Retinal pigment epithelial cell (primary cell): ENCODE measurements around the gene OR4C5.
"Not testable (repeated sequence)": the region's sequence is repeated elsewhere in the genome, so short reads cannot be mapped to it uniquely, and the experiment has no call there.

ENCODE experiments used
- DNase-seq: peaks from one replicate; pipeline ENCODE4 v3.0.0-alpha.2; 2010; ENCODE audit warnings: low read depth
- H3K4me3 ChIP-seq: 2 replicates; pipeline ENCODE4 v1.5.1; 2011; ENCODE audit warnings: mild to moderate bottlenecking, low read length, control low read depth, moderate library complexity
- TF ChIP-seq, protein P1 (sequence below): conservative IDR thresholded peaks from 2 replicates; pipeline ENCODE4 v1.5.1; 2011; ENCODE audit warnings: low read depth, low read length, control low read depth, inconsistent platforms

OR4C5 gene

DNA sequence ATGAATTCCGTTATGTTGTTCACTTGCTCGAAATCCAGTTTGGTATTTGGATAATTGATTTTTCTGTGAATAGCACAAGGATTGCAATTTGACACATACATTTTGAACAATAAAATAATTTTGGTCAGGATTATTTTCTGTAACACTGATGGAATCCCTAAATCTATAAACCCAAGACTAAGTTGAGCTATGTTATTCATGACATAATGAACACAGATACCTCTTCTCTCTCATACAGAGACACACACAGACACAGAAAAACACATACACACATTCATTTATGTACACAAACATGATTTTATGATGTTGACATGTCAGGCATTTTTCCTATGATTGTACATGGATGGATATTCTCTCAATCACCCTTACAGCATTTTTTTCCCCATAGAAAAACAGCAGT lies at the start of gene OR4C5:
TSS of gene OR4C5 (minus strand) at position 101 of the 400 bp plus-strand sequence. CDS start at position 101, 0 bp downstream.
- H3K4me3 ChIP-seq = no peak within 1 kb of the TSS
- TF ChIP-seq, protein P1, sequence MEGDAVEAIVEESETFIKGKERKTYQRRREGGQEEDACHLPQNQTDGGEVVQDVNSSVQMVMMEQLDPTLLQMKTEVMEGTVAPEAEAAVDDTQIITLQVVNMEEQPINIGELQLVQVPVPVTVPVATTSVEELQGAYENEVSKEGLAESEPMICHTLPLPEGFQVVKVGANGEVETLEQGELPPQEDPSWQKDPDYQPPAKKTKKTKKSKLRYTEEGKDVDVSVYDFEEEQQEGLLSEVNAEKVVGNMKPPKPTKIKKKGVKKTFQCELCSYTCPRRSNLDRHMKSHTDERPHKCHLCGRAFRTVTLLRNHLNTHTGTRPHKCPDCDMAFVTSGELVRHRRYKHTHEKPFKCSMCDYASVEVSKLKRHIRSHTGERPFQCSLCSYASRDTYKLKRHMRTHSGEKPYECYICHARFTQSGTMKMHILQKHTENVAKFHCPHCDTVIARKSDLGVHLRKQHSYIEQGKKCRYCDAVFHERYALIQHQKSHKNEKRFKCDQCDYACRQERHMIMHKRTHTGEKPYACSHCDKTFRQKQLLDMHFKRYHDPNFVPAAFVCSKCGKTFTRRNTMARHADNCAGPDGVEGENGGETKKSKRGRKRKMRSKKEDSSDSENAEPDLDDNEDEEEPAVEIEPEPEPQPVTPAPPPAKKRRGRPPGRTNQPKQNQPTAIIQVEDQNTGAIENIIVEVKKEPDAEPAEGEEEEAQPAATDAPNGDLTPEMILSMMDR = no peak
- DNase-seq = no peak

DNA sequence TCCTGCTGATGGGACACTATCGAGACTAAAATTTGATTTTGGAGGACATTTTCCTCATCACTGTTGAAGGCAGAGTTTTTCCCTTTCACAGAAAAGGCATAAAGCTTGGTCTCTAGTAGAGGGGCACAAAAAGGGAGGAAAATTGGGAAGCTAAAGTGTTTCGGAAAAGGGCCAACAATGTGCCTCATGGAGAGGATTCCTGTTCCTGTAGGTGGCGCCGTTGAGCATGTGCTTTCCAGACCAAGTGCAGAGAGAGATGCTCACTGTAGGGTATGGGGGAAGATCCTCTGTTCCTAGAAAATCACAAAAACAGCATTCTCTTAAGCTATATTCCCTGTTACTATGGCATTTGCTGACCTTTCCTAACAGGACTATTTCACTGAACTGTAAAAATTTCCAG lies 18.4 kb upstream of the OR4C5 start:
- TF ChIP-seq, protein P1 = peak; percentile 16
- no peak overlapping the region for H3K4me3 ChIP-seq
- DNase-seq = no peak

DNA sequence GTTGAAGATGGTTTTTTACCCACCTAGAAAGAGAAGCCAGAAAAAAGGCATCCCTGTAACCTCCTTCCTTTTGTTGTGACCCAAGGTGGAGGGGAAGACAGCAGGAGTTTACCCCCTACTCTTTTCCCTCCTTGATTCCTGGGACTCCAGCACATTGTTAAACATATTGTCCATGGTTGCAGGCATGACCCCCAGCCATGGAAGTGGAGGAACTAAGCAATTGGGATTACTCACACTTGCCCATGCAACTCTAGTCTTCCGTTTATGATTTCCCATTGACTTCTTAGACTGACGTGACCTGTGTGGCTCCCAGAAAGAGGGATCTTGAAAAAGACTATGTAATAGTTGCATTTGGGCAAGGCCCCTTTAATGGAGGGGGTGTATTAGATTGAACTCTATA lies 17.9 kb upstream of the OR4C5 start:
- not testable (repeated sequence) for DNase-seq

DNA sequence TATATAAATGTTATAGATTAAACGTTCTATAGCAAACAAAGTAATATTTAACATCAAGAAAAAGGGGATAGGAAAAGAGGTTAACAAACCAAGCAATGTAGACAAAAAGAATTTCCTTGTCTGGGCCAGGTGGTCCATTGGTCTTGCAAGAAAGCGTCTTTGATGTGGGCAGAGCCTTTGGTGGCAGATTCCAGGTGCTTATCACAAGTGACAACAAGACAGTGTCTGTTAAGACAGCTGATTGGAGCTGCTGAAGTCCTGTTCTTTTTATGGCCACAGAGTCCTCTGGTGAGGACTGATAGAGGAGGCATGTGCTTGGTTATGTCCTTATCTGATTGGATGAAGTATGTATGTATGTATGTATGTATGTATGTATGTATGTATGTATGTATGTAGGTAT lies 5.0 kb downstream of the OR4C5 start:
- not testable (repeated sequence) for DNase-seq, H3K4me3 ChIP-seq

More for the DNA sequence above, 17.9 kb upstream of the OR4C5 start:
- H3K4me3 ChIP-seq = not testable (repeated sequence)

DNA sequence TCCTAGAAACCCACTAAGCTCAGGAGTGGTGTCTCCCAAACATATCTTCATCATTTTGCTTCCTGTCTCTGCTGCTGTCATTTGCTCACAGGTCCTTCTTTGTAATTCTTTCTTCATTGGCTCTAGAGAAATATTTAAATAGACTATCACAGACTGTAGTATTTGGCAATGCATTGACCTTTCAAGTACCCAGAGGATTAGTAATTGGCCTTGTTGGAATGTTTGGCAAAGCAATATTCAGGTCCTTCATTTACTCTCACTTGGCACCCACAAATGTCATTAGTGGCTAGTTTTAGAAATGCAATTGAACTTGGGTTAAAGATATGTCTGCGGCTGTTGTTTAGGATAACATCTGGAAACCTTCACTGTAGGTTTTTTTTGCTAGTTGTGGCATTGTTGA lies 11.6 kb downstream of the OR4C5 start:
- no peak overlapping the region for H3K4me3 ChIP-seq
- TF ChIP-seq, protein P1 = no peak
- DNase-seq = no peak

DNA sequence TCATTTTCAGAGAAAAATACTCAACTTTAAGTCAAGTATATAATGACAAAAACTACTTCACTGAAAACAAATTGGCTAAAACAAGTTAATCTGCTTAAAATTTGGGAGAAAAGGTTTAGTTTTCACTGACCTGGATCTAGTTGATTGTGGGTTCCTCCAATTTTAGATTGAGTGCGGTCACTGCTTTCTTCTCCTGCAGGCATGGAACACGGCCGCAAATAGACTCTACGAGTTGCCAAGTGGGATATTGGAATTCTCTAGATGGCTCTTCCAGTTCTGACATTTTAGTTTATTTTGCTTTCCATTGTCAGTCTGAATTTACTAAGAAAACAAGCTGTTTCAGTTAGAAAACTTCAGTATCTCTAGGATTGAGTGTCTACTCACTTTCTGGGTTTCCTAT lies 12.3 kb downstream of the OR4C5 start:
- no peak for DNase-seq
- TF ChIP-seq, protein P1 = no peak
- no peak overlapping the region for H3K4me3 ChIP-seq

DNA sequence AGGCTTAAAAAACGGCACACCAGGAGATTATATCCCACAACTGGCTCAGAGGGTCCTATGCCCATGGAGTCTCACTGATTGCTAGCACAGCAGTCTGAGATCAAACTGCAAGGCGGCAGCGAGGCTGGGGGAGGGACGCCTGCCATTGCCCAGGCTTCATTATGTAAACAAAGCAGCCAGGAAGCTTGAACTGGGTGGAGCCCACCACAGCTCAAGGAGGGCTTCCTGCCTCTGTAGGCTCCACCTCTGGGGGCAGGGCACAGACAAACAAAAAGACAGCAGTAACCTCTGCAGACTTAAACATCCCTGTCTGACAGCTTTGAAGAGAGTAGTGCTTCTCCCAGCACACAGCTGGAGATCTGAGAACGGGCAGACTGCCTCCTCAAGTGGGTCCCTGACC lies 20.0 kb downstream of the OR4C5 start:
- not testable (repeated sequence) for DNase-seq

DNA sequence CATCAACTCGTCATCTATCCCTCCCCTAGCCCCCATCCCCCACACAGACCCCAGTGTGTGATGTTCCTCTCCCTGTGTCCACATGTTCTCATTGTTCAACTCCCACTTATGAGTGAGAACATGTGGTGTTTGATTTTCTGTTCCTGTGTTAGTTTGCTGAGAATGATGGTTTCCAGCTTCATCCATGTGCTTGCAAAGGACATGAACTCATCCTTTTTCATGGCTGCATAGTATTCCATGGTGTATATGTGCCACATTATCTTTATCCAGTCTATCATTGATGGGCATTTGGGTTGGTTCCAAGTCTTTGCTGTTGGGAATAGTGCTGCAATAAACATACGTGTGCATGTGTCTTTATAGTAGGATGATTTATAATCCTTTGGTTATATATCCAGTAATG lies 23.8 kb downstream of the OR4C5 start:
- not testable (repeated sequence) for DNase-seq, H3K4me3 ChIP-seq

More for the DNA sequence above, 20.0 kb downstream of the OR4C5 start:
- not testable (repeated sequence) for H3K4me3 ChIP-seq

DNA sequence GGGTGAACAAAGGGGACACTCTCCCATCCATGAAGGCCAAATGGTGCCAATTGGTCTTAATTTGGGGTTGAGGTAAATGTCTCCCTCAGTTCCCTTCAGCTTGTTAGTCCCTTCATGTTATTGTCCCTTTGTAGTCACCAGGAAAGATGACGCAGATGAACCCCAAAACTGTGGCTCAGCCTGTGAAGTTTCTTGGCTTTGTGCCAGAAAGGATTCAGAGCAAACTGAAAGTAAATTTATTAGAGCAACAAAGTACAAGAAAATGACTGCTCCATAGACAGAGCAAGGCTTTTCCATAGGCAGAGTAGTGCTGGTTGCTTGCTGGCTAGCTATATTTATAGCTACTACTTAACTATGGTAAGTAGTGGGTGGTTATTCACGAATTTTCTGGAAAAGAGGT lies 24.8 kb downstream of the OR4C5 start:
- DNase-seq = no peak
- TF ChIP-seq, protein P1 = no peak
- H3K4me3 ChIP-seq = no peak overlapping the region

DNA sequence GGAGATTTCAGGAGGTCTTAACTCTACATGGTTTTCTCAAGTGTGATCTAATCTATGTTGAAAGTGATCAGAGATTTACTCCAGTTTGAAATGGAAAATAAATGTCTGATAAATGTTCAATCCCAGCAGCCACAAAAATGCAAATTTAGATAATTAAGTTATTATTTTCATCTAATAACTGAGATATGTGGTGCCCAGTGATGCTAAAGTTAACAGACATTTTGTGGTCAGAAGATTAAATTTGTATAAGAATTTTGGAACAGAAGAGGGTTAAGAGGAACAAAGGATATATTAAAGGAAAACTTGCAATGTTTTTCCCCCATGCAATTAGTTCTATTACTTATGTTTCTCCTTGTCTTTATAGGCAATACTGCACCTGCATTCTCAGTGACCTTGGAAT lies 41.6 kb downstream of the OR4C5 start, which contains the start of gene OR4C3:
TSS of gene OR4C3 (plus strand) at position 301 of the 400 bp plus-strand sequence. CDS start 102 bp downstream, outside the sequence.
- H3K4me3 ChIP-seq, DNase-seq: not testable (repeated sequence)

DNA sequence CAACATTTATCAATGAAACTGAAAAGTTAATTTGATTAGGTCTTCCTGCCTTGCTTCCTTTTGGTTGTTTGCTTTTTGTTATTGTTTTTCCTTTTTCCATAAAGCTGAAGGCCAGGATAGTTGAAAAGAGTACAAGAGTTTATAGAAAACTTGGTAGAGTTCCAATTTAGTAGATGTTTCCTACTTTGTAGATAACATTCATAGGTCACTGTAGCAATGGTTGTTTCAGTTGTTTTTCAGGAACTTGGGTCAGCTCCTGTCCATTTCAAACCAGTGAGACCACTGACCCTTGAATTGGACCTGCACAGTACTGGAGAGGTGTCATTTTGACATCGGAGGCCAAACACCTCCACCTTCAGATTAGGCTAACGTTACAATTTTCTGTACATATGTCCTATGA lies 46.5 kb downstream of the OR4C5 start:
- not testable (repeated sequence) for DNase-seq, H3K4me3 ChIP-seq
